WTC11 (cell line): ENCODE data around the gene NAB1. TPM values are rescaled to one million over a fixed set of nuclear protein-coding genes. Genes with fewer than 3 reads are reported as not detected.

Experiments used
- ATAC-seq: fragments of 200-7000 bp; cut with Tn5 transposase; 2 replicates; pipeline ENCODE4 v1.10.0; 2021; ENCODE audit warnings: mild to moderate bottlenecking, moderate library complexity
- CTCF ChIA-PET: fragments of 300-600 bp; sonication (Branson Sonifier 250); formaldehyde crosslinking; loops from one replicate; lab custom pipeline; 2021; ENCODE audit warnings: antibody characterized with exemption; lab: Charles Lee
- POLR2A ChIA-PET: fragments of 350-600 bp; sonication (Branson Sonifier 250); formaldehyde crosslinking; loops from one replicate; lab custom pipeline; 2021; ENCODE audit warnings: antibody characterized with exemption; lab: Charles Lee
- DNase-seq: peaks from one replicate; pipeline ENCODE4 v3.0.0; 2021; ENCODE audit warnings: low spot score
- H3K27ac Mint-ChIP-seq: 2 replicates; pipeline ENCODE4 v1.8.0; 2021; ENCODE audit warnings: mixed read lengths
- H3K27me3 Mint-ChIP-seq: 2 replicates; pipeline ENCODE4 v1.8.0; 2021; ENCODE audit warnings: low read depth, mild to moderate bottlenecking, moderate library complexity, mixed read lengths
- H3K36me3 Mint-ChIP-seq: 2 replicates; pipeline ENCODE4 v1.8.0; 2021; ENCODE audit warnings: mixed read lengths
- H3K4me1 Mint-ChIP-seq: 2 replicates; pipeline ENCODE4 v1.8.0; 2022; ENCODE audit warnings: mixed read lengths
- H3K4me3 Mint-ChIP-seq: 2 replicates; pipeline ENCODE4 v1.8.0; 2021; ENCODE audit warnings: mild to moderate bottlenecking, moderate library complexity, mixed read lengths
- H3K9me3 Mint-ChIP-seq: 2 replicates; pipeline ENCODE4 v1.8.0; 2021; ENCODE audit warnings: mixed read lengths
- AFF4 ChIP-seq: sonication (generic); formaldehyde crosslinking; IDR thresholded peaks from 2 replicates; pipeline ENCODE4 v1.8.1; 2023; ENCODE audit warnings: mild to moderate bottlenecking, missing genetic modification reagents, borderline replicate concordance
- ATF3 ChIP-seq: sonication (generic); formaldehyde crosslinking; conservative IDR thresholded peaks from 2 replicates; pipeline ENCODE4 v1.8.1; 2022; ENCODE audit warnings: mild to moderate bottlenecking, missing genetic modification reagents
- CDX4 ChIP-seq: fragments of 250-450 bp; sonication (Bioruptor Pico); IDR thresholded peaks from 2 replicates; pipeline ENCODE4 v1.9.0; 2021; ENCODE audit warnings: moderate library complexity, mild to moderate bottlenecking, inconsistent platforms, borderline replicate concordance
- E2F5 ChIP-seq: sonication (generic); formaldehyde crosslinking; IDR thresholded peaks from 2 replicates; pipeline ENCODE4 v1.8.1; 2022; ENCODE audit warnings: mild to moderate bottlenecking, moderate library complexity, missing genetic modification reagents
- FOXK1 ChIP-seq: sonication (generic); formaldehyde crosslinking; IDR thresholded peaks from 2 replicates; pipeline ENCODE4 v1.8.0; 2022; ENCODE audit warnings: mild to moderate bottlenecking, moderate library complexity, missing genetic modification reagents
- JAZF1 ChIP-seq: fragments of 250-450 bp; sonication (Bioruptor Pico); IDR thresholded peaks from 2 replicates; pipeline ENCODE4 v1.9.0; 2021; ENCODE audit warnings: moderate library complexity, mild to moderate bottlenecking, inconsistent platforms
- NR2C2 ChIP-seq: sonication (generic); formaldehyde crosslinking; IDR thresholded peaks from 2 replicates; pipeline ENCODE4 v1.8.0; 2022; ENCODE audit warnings: mild to moderate bottlenecking, missing genetic modification reagents
- NR3C1 ChIP-seq: sonication (generic); formaldehyde crosslinking; conservative IDR thresholded peaks from 2 replicates; pipeline ENCODE4 v1.8.1; 2023; ENCODE audit warnings: low read depth, mild to moderate bottlenecking, missing genetic modification reagents
- PREB ChIP-seq: sonication (generic); formaldehyde crosslinking; IDR thresholded peaks from 2 replicates; pipeline ENCODE4 v1.8.1; 2022; ENCODE audit warnings: mild to moderate bottlenecking, missing genetic modification reagents, moderate library complexity, borderline replicate concordance
- RELA ChIP-seq: sonication (generic); formaldehyde crosslinking; IDR thresholded peaks from 2 replicates; pipeline ENCODE4 v1.8.1; 2022; ENCODE audit warnings: missing genetic modification reagents, mild to moderate bottlenecking, borderline replicate concordance
- SOX15 ChIP-seq: fragments of 250-450 bp; sonication (Bioruptor Pico); IDR thresholded peaks from 2 replicates; pipeline ENCODE4 v1.9.0; 2021; ENCODE audit warnings: mild to moderate bottlenecking
- STAT6 ChIP-seq: sonication (generic); formaldehyde crosslinking; conservative IDR thresholded peaks from 2 replicates; pipeline ENCODE4 v1.8.1; 2023; ENCODE audit warnings: mild to moderate bottlenecking, low read depth, missing genetic modification reagents, moderate library complexity
- USF1 ChIP-seq: sonication (generic); formaldehyde crosslinking; IDR thresholded peaks from 2 replicates; pipeline ENCODE4 v1.8.0; 2022; ENCODE audit warnings: mild to moderate bottlenecking, missing genetic modification reagents
- ZNF232 ChIP-seq: sonication (generic); formaldehyde crosslinking; IDR thresholded peaks from 2 replicates; pipeline ENCODE4 v1.8.0; 2022; ENCODE audit warnings: mild to moderate bottlenecking, missing genetic modification reagents
- ZNF263 ChIP-seq: sonication (generic); formaldehyde crosslinking; IDR thresholded peaks from 2 replicates; pipeline ENCODE4 v1.8.1; 2022; ENCODE audit warnings: low read depth, mild to moderate bottlenecking, moderate library complexity, missing genetic modification reagents
- total RNA-seq: library from RNA; stranded (reverse); gene quantifications from 3 replicates; pipeline ENCODE4 v1.2.3, GENCODE V29; 2021

The NAB1 gene
- total RNA-seq, 1 experiment from 2014 or later, result 32.0 TPM

GRCh38 chr2:190627448-190628412, 21.2 kb upstream of the NAB1 start:
- ChIA-PET POLR2A (no interaction called here), CTCF (interaction anchor here (1.8 kb wide), 1 partner anchor 52 kb away, joined by 4 read pairs; no protein-coding TSS in a partner anchor)
- ATAC-seq, result peak; percentile 86
- H3K4me3 Mint-ChIP-seq, result peak overlapping the region; percentile 64
- H3K27ac Mint-ChIP-seq, result no peak overlapping the region
- peaks cover 4% of the 10 kb centered on the region for H3K4me1 Mint-ChIP-seq
- peaks cover 11% of the 10 kb centered on the region for H3K9me3 Mint-ChIP-seq
- DNase-seq, result peak; percentile 35
- TF ChIP-seq ZNF263 (CRISPR knock-in tag) (peak; percentile 90; the same call in 1 of the 2 replicates), NR3C1 (no peak)
- H3K27me3 Mint-ChIP-seq, result peaks cover 25% of the 10 kb centered on the region
- H3K36me3 Mint-ChIP-seq, result no peaks in the 10 kb centered on the region

- peaks cover 7% of the 10 kb centered on the region for H3K4me1 Mint-ChIP-seq
- TF ChIP-seq E2F5 (CRISPR knock-in tag) (no peak), JAZF1 (no peak)
- TF ChIP-seq, all 79 proteins: peak for 0
- ATAC-seq, result no peak
These were observed 20.1 kb upstream of the NAB1 start for GRCh38 chr2:190628591-190629319.

GRCh38 chr2:190634381-190634780, 14.5 kb upstream of the NAB1 start:
- no peaks in the 10 kb centered on the region for H3K27me3 Mint-ChIP-seq
- H3K27ac Mint-ChIP-seq, result no peak overlapping the region
- ChIA-PET CTCF (no interaction called here), POLR2A (no interaction called here)
- DNase-seq (no peak), ATAC-seq (no peak)
- no peak overlapping the region for H3K4me3 Mint-ChIP-seq
- no peaks in the 10 kb centered on the region for H3K9me3 Mint-ChIP-seq
- H3K36me3 Mint-ChIP-seq, result no peaks in the 10 kb centered on the region
- peaks cover 3% of the 10 kb centered on the region; the same call in 1 of the 2 replicates for H3K4me1 Mint-ChIP-seq
- TF ChIP-seq RELA (CRISPR knock-in tag) (no peak), USF1 (CRISPR knock-in tag) (no peak), AFF4 (no peak), CDX4 (CRISPR knock-in tag) (no peak), PREB (CRISPR knock-in tag) (no peak), SOX15 (CRISPR knock-in tag) (no peak), FOXK1 (no peak), NR2C2 (CRISPR knock-in tag) (no peak), ATF3 (CRISPR knock-in tag) (no peak), STAT6 (no peak), ZNF232 (CRISPR knock-in tag) (no peak)

More at GRCh38 chr2:190628591-190629319, 20.1 kb upstream of the NAB1 start:
- no peak overlapping the region for H3K4me3 Mint-ChIP-seq
- peaks cover 25% of the 10 kb centered on the region for H3K27me3 Mint-ChIP-seq
- H3K9me3 Mint-ChIP-seq, result peaks cover 11% of the 10 kb centered on the region
- no peaks in the 10 kb centered on the region for H3K36me3 Mint-ChIP-seq
- H3K27ac Mint-ChIP-seq, result no peak overlapping the region
- ChIA-PET POLR2A (no interaction called here), CTCF (interaction anchor here (1.8 kb wide), 1 partner anchor 51 kb away, joined by 4 read pairs; no protein-coding TSS in a partner anchor)
- no peak for DNase-seq
